HUES6 (cell line): ENCODE results near the gene KRTAP2-1.
"Not testable (repeated sequence)": the region's sequence is repeated elsewhere in the genome, so short reads cannot be mapped to it uniquely, and the experiment has no call there.

ENCODE experiments used
- H3K27ac ChIP-seq: 2 replicates; pipeline ENCODE4 v1.7.0; 2013; ENCODE audit warnings: low read depth, mild to moderate bottlenecking, low read length, inconsistent platforms
- H3K27me3 ChIP-seq: 2 replicates; pipeline ENCODE4 v1.6.1; 2013; ENCODE audit warnings: low read length; ENCODE audit not compliant: control insufficient read depth, insufficient read depth
- H3K36me3 ChIP-seq: 2 replicates; pipeline ENCODE4 v1.6.1; 2013; ENCODE audit warnings: low read length; ENCODE audit not compliant: control insufficient read depth, insufficient read depth
- H3K4me1 ChIP-seq: 2 replicates; pipeline ENCODE4 v1.6.1; 2013; ENCODE audit warnings: low read length; ENCODE audit not compliant: control insufficient read depth, insufficient read depth
- H3K4me3 ChIP-seq: 2 replicates; pipeline ENCODE4 v1.5.1; 2013; ENCODE audit warnings: low read depth, low read length
- H3K9ac ChIP-seq: one replicate; pipeline ENCODE4 v1.6.1; 2013; ENCODE audit warnings: mild to moderate bottlenecking, low read length
- H3K9me3 ChIP-seq: 2 replicates; pipeline ENCODE4 v1.6.1; 2013; ENCODE audit warnings: low read depth, low read length; ENCODE audit not compliant: control insufficient read depth, insufficient read depth

KRTAP2-1 gene

GRCh38 chr17:41046735-41047465, at the start of gene KRTAP2-1:
Gene KRTAP2-1, minus strand, starts transcription at chr17:41047316. Its CDS starts 49 bp downstream, at chr17:41047267.
- not testable (repeated sequence) for H3K27ac ChIP-seq, H3K9ac ChIP-seq, H3K4me1 ChIP-seq, H3K27me3 ChIP-seq, H3K4me3 ChIP-seq, H3K36me3 ChIP-seq, H3K9me3 ChIP-seq

- no peak overlapping the region for H3K27ac ChIP-seq
- H3K9me3 ChIP-seq: peaks cover 11% of the 10 kb centered on the region
- no peaks in the 10 kb centered on the region for H3K36me3 ChIP-seq
These were observed 48.9 kb upstream of the KRTAP2-1 start for GRCh38 chr17:41096055-41096454.

GRCh38 chr17:41088760-41089352, 41.7 kb upstream of the KRTAP2-1 start:
- H3K27me3 ChIP-seq, H3K36me3 ChIP-seq, H3K9ac ChIP-seq, H3K4me3 ChIP-seq, H3K9me3 ChIP-seq, H3K4me1 ChIP-seq, H3K27ac ChIP-seq: not testable (repeated sequence)

More at GRCh38 chr17:41096055-41096454, 48.9 kb upstream of the KRTAP2-1 start:
- Histone ChIP-seq H3K4me1 (no peaks in the 10 kb centered on the region), H3K4me3 (no peak overlapping the region), H3K27me3 (no peaks in the 10 kb centered on the region), H3K9ac (no peak overlapping the region)

DNA sequence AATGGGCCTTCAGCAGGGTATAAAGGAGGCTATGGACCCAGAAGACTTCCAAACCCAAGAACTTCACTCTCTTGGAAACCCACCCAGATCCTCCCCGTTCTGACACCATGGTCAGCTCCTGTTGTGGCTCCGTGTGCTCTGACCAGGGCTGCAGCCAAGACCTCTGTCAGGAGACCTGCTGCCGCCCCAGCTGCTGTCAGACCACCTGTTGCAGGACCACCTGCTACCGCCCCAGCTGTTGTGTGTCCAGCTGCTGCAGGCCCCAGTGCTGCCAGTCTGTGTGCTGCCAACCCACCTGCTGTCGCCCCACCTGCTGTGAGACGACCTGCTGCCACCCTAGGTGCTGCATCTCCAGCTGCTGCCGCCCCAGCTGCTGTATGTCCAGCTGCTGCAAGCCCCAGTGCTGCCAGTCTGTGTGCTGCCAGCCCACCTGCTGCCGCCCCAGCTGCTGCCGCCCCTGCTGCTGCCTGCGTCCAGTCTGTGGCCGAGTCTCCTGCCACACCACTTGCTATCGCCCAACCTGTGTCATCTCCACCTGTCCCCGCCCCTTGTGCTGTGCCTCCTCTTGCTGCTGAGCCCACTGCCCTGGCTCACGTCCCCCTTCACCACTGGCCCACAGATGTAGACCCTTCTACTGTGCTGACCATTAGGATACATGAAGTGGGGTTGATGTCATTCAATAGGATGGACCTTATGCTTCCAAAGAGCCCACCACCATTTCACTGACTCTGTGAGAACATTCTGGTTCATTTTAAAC, 37.2 kb upstream of the KRTAP2-1 start, which contains the start of gene KRTAP4-7:
KRTAP4-7 (plus strand) TSS at position 51 of the 757 bp plus-strand sequence; CDS start at position 108, 57 bp downstream.
- H3K27me3 ChIP-seq, H3K36me3 ChIP-seq, H3K4me3 ChIP-seq, H3K9ac ChIP-seq, H3K4me1 ChIP-seq, H3K27ac ChIP-seq, H3K9me3 ChIP-seq: not testable (repeated sequence)

DNA sequence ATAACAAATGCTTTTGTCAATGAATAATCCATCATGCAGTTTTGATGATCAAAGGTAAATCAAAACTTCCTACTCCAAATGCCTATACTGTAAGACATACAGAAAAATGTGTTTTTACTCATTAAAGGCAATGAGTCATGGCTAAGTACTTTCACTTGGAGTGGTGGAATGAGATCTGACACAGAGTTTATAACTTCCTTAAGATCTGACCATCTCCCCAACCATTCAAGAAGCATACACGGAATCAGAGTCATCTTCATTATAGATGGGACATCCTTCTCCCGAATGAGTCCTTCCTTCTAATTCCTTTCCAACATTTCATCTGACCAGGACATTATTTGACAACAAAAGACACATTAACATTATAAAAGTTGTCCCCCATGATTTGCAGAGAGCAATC, 36.3 kb upstream of the KRTAP2-1 start:
- H3K9ac ChIP-seq, H3K27ac ChIP-seq, H3K4me3 ChIP-seq, H3K27me3 ChIP-seq, H3K4me1 ChIP-seq, H3K9me3 ChIP-seq, H3K36me3 ChIP-seq: not testable (repeated sequence)

- Histone ChIP-seq H3K4me1 (no peaks in the 10 kb centered on the region), H3K27ac (no peak overlapping the region)
These were observed 35.5 kb upstream of the KRTAP2-1 start for GRCh38 chr17:41082626-41083025.

DNA sequence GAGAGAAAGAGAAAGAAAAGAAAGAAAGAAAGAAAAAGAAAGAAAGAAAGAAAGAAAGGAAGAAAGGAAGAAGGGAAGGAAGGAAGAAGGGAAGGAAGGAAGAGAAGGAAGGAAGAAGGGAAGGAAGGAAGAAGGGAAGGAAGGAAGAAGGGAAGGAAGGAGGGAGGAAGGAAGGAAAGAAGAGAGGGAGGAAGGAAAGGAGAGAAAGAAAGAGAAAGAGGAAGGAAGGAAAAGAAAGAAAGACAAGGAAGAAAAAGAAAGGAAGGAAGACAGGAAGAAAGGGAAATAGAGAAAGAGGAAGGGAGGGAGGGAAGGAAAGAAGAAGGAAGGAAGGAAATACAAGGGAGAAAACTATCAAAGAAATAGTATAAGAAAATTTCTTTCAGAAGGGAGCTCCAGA, 29.7 kb upstream of the KRTAP2-1 start:
- Histone ChIP-seq H3K4me1 (no peaks in the 10 kb centered on the region), H3K9me3 (no peaks in the 10 kb centered on the region), H3K9ac (no peak overlapping the region), H3K27ac (no peak overlapping the region), H3K4me3 (no peak overlapping the region), H3K36me3 (no peaks in the 10 kb centered on the region), H3K27me3 (no peaks in the 10 kb centered on the region)

More at GRCh38 chr17:41082626-41083025, 35.5 kb upstream of the KRTAP2-1 start:
- no peaks in the 10 kb centered on the region for H3K9me3 ChIP-seq
- H3K36me3 ChIP-seq: no peaks in the 10 kb centered on the region
- H3K4me3 ChIP-seq: no peak overlapping the region
- no peaks in the 10 kb centered on the region for H3K27me3 ChIP-seq
- H3K9ac ChIP-seq: no peak overlapping the region

GRCh38 chr17:41073676-41074075, 26.6 kb upstream of the KRTAP2-1 start:
- Histone ChIP-seq H3K27ac (no peak overlapping the region), H3K9me3 (no peaks in the 10 kb centered on the region), H3K4me1 (no peaks in the 10 kb centered on the region), H3K9ac (no peak overlapping the region), H3K27me3 (no peaks in the 10 kb centered on the region), H3K36me3 (no peaks in the 10 kb centered on the region), H3K4me3 (no peak overlapping the region)

DNA sequence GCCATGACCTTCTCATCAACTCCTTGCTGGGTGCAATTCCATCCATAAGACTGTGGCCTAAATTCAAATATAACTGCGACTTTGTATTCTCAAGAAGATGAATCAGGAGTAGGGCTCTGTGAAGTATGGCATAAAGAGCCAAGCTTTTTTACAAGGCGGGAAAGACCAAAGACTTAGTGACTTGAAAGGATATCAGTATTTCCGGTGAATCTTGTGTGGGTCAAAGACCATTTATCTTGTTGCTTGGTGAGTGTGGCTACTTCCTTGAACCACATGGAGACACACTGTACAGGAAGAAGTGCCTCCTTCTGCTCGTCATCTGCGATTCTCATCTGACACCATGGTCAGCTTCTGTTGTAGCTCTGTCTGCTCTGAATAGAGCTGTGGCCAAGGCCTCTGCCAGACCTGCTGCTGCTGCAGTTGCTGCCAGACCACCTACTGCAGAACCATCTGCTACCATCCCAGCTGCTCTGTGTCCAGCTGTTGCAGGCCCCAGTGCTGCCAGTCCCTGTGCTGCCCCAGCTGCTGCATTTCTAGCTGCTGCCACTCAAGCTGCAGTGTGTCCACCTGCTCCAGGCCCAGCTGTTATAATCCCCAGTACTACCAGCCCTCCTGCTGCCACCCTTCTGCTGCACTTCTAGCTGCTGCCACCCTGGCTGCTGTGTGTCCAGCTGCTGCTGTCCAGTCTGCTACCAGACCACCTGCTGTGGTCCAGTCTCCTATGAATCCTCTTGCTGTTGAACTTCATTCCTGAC, 24.7 kb upstream of the KRTAP2-1 start:
- Histone ChIP-seq H3K9me3 (no peaks in the 10 kb centered on the region), H3K36me3 (no peaks in the 10 kb centered on the region), H3K27ac (no peak overlapping the region), H3K4me1 (no peaks in the 10 kb centered on the region), H3K27me3 (no peaks in the 10 kb centered on the region), H3K4me3 (no peak overlapping the region), H3K9ac (no peak overlapping the region)

DNA sequence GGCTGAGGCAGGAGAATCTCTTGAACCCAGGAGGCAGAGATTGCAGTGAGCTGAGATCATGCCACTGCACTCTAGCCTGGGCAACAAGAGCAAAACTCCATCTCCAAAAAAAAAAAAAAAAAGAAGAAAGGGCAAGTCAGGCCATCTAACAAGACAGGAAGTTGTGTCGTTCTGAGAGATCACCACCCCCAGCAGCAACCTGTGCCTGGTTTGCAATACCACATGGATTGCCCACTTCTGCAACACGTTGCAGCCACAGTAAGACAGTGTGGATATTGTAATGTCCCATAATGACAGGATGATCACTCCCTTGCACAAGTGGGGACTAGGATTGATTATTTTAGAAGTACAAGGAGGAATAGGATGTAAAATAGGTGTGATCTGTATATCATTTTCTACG, 21.9 kb upstream of the KRTAP2-1 start:
- no peak overlapping the region for H3K4me3 ChIP-seq
- no peaks in the 10 kb centered on the region for H3K4me1 ChIP-seq
- no peak overlapping the region for H3K9ac ChIP-seq
- H3K36me3 ChIP-seq: no peaks in the 10 kb centered on the region
- no peaks in the 10 kb centered on the region for H3K9me3 ChIP-seq
- no peak overlapping the region for H3K27ac ChIP-seq
- no peaks in the 10 kb centered on the region for H3K27me3 ChIP-seq
